Sigmoid colon (tissue), 7 donors: ENCODE measurements around the gene FIGN. TPM values are rescaled to one million over a fixed set of nuclear protein-coding genes. Genes with fewer than 3 reads are reported as not detected.

Experiments used
- DNase-seq: peaks from one replicate; pipeline ENCODE4 v3.0.0-alpha.2; 2019
- H3K27ac ChIP-seq, 4 donors: fragments of 200-600 bp; sonication (generic); one replicate each; pipeline ENCODE4 v1.5.1; 2016 to 2019; ENCODE audit warnings: mild to moderate bottlenecking in 1 of 4
- H3K27me3 ChIP-seq, 3 donors: fragments of 200-600 bp; sonication (generic); one replicate each; pipeline ENCODE4 v1.5.1; 2019; ENCODE audit warnings: mild to moderate bottlenecking in 1 of 3
- H3K36me3 ChIP-seq, 4 donors: fragments of 200-600 bp; sonication (generic); one replicate each; pipeline ENCODE4 v1.5.1; 2016 to 2019
- H3K4me1 ChIP-seq, 4 donors: fragments of 200-600 bp; sonication (generic); one replicate each; pipeline ENCODE4 v1.5.1; 2017 to 2019
- H3K4me3 ChIP-seq, 4 donors: fragments of 200-600 bp; sonication (generic); one replicate each; pipeline ENCODE4 v1.5.1; 2017 to 2019; ENCODE audit warnings: mild to moderate bottlenecking in 2 of 4, moderate library complexity in 1 of 4
- H3K9me3 ChIP-seq, 4 donors: fragments of 200-600 bp in 3 of 4; sonication (generic) in 3 of 4; one replicate each; pipeline versions ENCODE4 v1.5.1 to v1.6.1; 2013 to 2019
- CTCF ChIP-seq, 4 experiments: fragments of 450-650 bp in 3 of 4; fragments of 200-600 bp in 1 of 4; IDR thresholded peaks; one replicate each; pipeline ENCODE4 v1.5.1; 2016 to 2019; ENCODE audit warnings: antibody characterized with exemption in 4 of 4, mild to moderate bottlenecking in 3 of 4, moderate library complexity in 2 of 4
- EP300 ChIP-seq, 4 donors: sonication (generic); formaldehyde crosslinking; IDR thresholded peaks; one replicate each; pipeline ENCODE4 v1.6.1; 2017; ENCODE audit warnings: antibody characterized with exemption in 4 of 4
- POLR2A ChIP-seq, 2 donors: fragments of 450-650 bp; IDR thresholded peaks; one replicate each; pipeline ENCODE4 v1.6.1; 2016; ENCODE audit warnings: antibody characterized with exemption in 2 of 2, mild to moderate bottlenecking in 2 of 2, moderate library complexity in 2 of 2
- POLR2AphosphoS5 ChIP-seq, 4 donors: sonication (generic); formaldehyde crosslinking; IDR thresholded peaks; one replicate each; pipeline ENCODE4 v1.6.1; 2017; ENCODE audit warnings: antibody characterized with exemption in 4 of 4
- WGBS, 2 donors: extraction: QIAGEN DNeasy Blood & Tissue Kit; methylation state at CpG; one replicate each; pipeline ENCODE4 v1.1.7; 2013; 5-methylcytosine and 5-hydroxymethylcytosine counted together
- intact Hi-C: fragments of 100-400 bp; cut with DNase I; formaldehyde crosslinking; loops from one replicate; pipeline ENCODE4 v1.15.1; 2023
- polyA plus RNA-seq, 3 donors: library from polyadenylated mRNA; stranded (reverse); fragments of 200-250 nt; gene quantifications; one replicate each; pipeline ENCODE4 v1.2.3, GENCODE V29; 2013
- total RNA-seq, 4 donors: library from RNA; depleted of rRNA; stranded (reverse); fragments of >200 nt; gene quantifications; one replicate each; pipeline ENCODE4 v1.1.0, GENCODE V29; 2016
- donor health status: healthy with polysubstance abuse.
- donor health status: Bipolar disorder and iron deficiency.
- donor health status: healthy.

FIGN gene
- total and polyA plus RNA-seq, 7 donors, result under 0.01 to 8.0 (median 3.7) TPM; not detected in 1

- H3K27ac ChIP-seq, result no peak overlapping the region
- H3K36me3 ChIP-seq, result no peaks in the 10 kb centered on the region
- H3K4me3 ChIP-seq, result no peak overlapping the region
- DNase-seq, result no peak
- peaks cover 0 to 7% (median 0%) of the 10 kb centered on the region in 4 donors for H3K4me1 ChIP-seq
- intact Hi-C loops, result no loop called here
- no peaks in the 10 kb centered on the region for H3K27me3 ChIP-seq
- TF ChIP-seq EP300 (IDR thresholded peaks at IDR 0.05), result no peak
- no peak for TF ChIP-seq POLR2A (IDR thresholded peaks at IDR 0.05)
- no peak for TF ChIP-seq POLR2AphosphoS5 (IDR thresholded peaks at IDR 0.05)
- TF ChIP-seq CTCF (IDR thresholded peaks at IDR 0.05), result no peak
- H3K9me3 ChIP-seq, result no peaks in the 10 kb centered on the region
These were observed 15.9 kb upstream of the FIGN start for GRCh38 chr2:163751696-163752095.

GRCh38 chr2:163748420-163748819 is 12.6 kb upstream of the FIGN start:
- TF ChIP-seq EP300 (IDR thresholded peaks at IDR 0.05) (no peak), POLR2A (IDR thresholded peaks at IDR 0.05) (no peak), POLR2AphosphoS5 (IDR thresholded peaks at IDR 0.05) (no peak), CTCF (IDR thresholded peaks at IDR 0.05) (no peak)
- Histone ChIP-seq H3K9me3 (no peaks in the 10 kb centered on the region), H3K27me3 (no peaks in the 10 kb centered on the region), H3K4me1 (peaks cover 0 to 3% (median 0%) of the 10 kb centered on the region in 4 donors), H3K36me3 (no peaks in the 10 kb centered on the region), H3K27ac (no peak overlapping the region), H3K4me3 (no peak overlapping the region)
- DNase-seq, result no peak
- intact Hi-C loops, result no loop called here

GRCh38 chr2:163741435-163741834 is 5.6 kb upstream of the FIGN start:
- TF ChIP-seq EP300 (IDR thresholded peaks at IDR 0.05) (no peak), CTCF (IDR thresholded peaks at IDR 0.05) (no peak)
- DNase-seq, result no peak
- WGBS, 2 donors, result 56 to 79% methylated on average over 5 of the region's 5 CpGs
- Histone ChIP-seq H3K36me3 (no peaks in the 10 kb centered on the region), H3K4me1 (peaks cover 0 to 7% (median 0%) of the 10 kb centered on the region in 4 donors), H3K4me3 (no peak overlapping the region), H3K27ac (no peak overlapping the region), H3K9me3 (no peaks in the 10 kb centered on the region), H3K27me3 (no peaks in the 10 kb centered on the region)
- intact Hi-C loops, result no loop called here

GRCh38 chr2:163737563-163737962 is 1.8 kb upstream of the FIGN start:
- H3K36me3 ChIP-seq, result no peaks in the 10 kb centered on the region
- peaks cover 0 to 8% (median 0%) of the 10 kb centered on the region in 4 donors for H3K4me1 ChIP-seq
- H3K27me3 ChIP-seq, result no peaks in the 10 kb centered on the region
- DNase-seq, result no peak
- H3K9me3 ChIP-seq, result no peaks in the 10 kb centered on the region
- 59 to 66% methylated on average over 2 of the region's 2 CpGs for WGBS, 2 donors
- intact Hi-C loops, result loop anchor here (5.0 kb wide), 1 partner anchor 390 kb away; no protein-coding TSS in a partner anchor
- peak overlapping the region in 1 of 4 donors; percentile 87 for H3K4me3 ChIP-seq
- TF ChIP-seq CTCF (IDR thresholded peaks at IDR 0.05) (no peak), EP300 (IDR thresholded peaks at IDR 0.05) (no peak), POLR2A (IDR thresholded peaks at IDR 0.05) (no peak), POLR2AphosphoS5 (IDR thresholded peaks at IDR 0.05) (no peak)
- no peak overlapping the region for H3K27ac ChIP-seq

- no peaks in the 10 kb centered on the region for H3K27me3 ChIP-seq
- H3K27ac ChIP-seq, result peak overlapping the region; percentile 91 to 96 (median 92)
- H3K4me1 ChIP-seq, result peaks cover 0 to 12% (median under 1%) of the 10 kb centered on the region in 4 donors
- WGBS, 2 donors, result 21 to 27% methylated on average over 5 of the region's 5 CpGs
- no peak for DNase-seq
- no peaks in the 10 kb centered on the region for H3K36me3 ChIP-seq
- H3K4me3 ChIP-seq, result peak overlapping the region; percentile 57 to 87 (median 76)
- TF ChIP-seq EP300 (IDR thresholded peaks at IDR 0.05), result no peak
- no peak for TF ChIP-seq POLR2A (IDR thresholded peaks at IDR 0.05)
- H3K9me3 ChIP-seq, result no peaks in the 10 kb centered on the region
- intact Hi-C loops, result loop anchor here (5.0 kb wide), 1 partner anchor 390 kb away; no protein-coding TSS in a partner anchor
These were observed 1.3 kb upstream of the FIGN start for GRCh38 chr2:163737190-163737439.
